Measurements from ENCODE around the gene FAM81A.

The FAM81A gene

GRCh38 chr15:59539799-59540198 lies 101.8 kb downstream of the FAM81A start:
- no peak for DNase-seq

GRCh38 chr15:59540654-59541053 lies 102.7 kb downstream of the FAM81A start:
- no peak for DNase-seq

GRCh38 chr15:59541750-59542149 lies 103.8 kb downstream of the FAM81A start:
- no peak for DNase-seq

GRCh38 chr15:59543721-59544547 lies 105.9 kb downstream of the FAM81A start:
- DNase-seq = no peak

- DNase-seq = no peak
Measured at GRCh38 chr15:59545573-59545972, 107.6 kb downstream of the FAM81A start.

GRCh38 chr15:59548501-59549226 lies 110.7 kb downstream of the FAM81A start:
- DNase-seq = no peak

DNA sequence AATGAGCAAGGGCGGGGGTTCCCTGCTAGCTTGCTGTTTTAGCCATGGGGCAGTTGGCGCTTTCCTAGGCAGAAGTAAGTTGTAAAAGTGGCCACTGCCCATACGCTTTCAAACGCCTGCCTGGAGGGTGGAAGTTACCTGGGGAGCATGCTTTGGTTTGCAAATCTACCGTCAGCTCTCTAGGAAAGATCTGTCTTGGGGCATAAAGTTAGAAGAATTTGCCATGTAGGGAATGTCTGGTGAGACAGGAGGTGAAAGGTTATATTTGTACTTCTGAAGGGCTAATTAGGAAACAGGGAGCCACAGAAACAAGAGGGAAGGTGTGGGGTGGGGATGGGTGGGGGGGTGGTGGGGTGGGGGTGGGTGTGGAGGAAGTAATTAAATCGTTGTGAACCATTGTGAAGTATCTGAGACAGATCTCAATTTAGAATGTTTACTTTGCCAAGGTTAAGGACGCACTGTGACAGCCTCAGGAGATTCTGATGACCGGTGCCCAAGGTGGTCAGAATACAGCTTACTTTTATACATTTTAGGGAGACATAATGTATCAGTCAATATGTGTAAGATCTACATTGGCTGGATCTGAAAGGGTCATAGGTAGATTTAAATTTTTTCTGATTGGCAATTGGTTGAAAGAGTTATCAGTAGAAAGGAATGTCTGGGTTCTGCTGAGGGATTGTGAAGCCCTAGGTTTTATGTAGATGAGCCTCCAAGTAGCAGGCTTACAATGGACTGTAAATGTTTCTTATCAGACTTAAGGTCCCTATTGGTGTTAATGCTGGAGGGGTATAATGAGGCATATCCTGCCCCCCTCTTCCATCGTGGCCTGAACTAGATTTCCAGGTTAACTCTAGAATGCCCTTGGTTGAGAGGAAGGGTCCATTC lies 111.6 kb downstream of the FAM81A start:
- DNase-seq = no peak

DNA sequence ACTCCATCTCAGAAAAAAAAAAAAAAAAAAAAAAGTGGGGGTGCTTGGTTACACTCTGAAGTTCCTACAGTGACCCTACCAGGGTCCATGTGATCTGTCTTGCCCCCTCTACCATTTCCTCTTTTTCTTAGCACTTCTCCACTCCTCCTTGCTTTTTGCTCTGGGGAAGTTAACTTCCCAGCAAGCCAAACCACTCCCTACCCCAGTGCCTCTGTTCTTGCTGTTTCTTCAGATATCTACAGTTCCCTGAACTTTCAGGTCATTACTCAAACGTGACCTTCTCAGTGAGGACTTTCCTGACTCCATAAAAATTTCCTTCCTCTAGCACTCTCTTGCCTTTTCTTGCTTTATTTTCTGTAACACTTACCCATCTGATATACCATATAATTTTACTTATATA lies 112.5 kb downstream of the FAM81A start:
- no peak for DNase-seq

DNA sequence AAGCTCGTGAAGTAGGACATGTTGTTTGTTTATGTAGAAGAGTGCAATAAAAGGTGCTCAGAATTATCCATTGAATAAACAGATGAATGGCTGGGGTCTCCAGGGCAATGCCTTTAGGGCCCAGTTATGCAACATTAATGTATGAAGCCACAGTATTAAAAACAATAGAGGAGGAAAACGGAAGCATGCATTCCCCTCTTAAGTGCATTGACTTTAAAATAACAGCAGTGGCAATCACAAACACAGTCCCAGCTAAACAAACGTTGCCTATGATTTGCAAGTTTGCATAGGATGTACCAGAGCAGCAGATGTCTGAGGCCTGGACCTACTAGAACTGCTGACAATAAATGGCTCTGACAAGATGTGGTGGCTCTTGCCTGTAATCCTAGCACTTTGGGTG lies 113.0 kb downstream of the FAM81A start:
- DNase-seq = no peak

GRCh38 chr15:59553879-59554735 lies 116.1 kb downstream of the FAM81A start:
- no peak for DNase-seq

- no peak for DNase-seq
Measured at GRCh38 chr15:59555696-59556095, 117.7 kb downstream of the FAM81A start.

DNA sequence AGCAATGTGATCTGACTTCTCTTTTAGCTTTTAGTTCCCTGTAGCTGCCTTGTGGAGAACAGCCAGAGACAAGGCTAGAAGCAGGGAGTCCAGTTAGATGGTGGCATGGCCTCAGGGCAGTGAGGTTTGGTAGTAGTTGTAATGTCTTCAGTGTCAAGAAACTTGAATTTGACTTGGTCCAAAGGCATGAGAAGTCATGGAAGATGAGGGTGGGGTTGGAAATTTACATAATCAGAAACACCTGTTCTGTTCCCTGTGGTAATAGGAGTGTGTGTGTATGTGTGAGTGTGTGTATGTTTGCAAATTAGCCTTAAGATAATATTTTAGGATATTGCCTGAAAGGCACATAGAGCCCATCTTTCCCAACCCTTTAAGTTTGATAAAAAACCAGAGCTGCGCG lies 118.4 kb downstream of the FAM81A start:
- no peak for DNase-seq

DNA sequence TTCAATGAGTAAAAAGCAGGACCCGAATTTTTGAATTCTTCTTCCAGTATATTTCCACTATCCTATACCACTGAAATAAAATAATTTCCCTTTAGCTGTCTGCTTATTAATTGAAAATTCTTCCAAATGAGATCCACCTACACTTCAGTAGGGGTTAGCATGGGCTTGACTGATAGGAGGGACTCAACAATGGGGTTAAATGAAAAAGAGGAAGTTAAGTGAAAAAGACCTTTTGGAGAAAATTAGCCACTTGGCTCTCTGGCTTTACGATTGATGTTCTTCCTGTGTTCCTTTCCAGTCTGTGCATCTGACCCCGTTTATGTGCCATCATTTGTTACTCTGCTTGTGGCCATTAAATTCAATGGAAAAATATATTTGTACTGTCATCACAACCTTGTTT lies 119.6 kb downstream of the FAM81A start:
- no peak for DNase-seq

DNA sequence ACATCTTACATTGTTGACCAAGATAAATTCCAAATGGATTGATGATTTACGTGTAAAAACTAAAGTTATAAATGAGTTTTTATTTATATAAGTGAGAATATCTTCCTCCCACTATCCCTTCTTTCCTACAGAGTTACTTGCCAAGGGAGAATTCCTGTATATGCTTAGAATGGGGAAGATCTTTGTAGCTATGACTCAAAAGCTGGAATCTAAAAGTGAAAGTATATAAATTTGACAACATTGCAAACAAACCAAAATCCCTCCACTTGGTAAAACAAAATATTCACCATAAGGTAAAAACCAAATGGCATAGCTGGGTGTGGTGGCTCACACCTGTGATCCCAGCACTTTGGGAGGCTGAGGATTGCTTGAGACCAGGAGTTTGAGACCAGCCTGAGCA lies 120.9 kb downstream of the FAM81A start:
- no peak for DNase-seq

GRCh38 chr15:59561547-59561946 lies 123.6 kb downstream of the FAM81A start:
- no peak for DNase-seq

GRCh38 chr15:59562448-59563186 lies 124.6 kb downstream of the FAM81A start:
- DNase-seq = no peak

- no peak for DNase-seq
Measured at GRCh38 chr15:59565299-59565698, 127.3 kb downstream of the FAM81A start.

GRCh38 chr15:59567324-59567723 lies 129.3 kb downstream of the FAM81A start:
- DNase-seq = no peak

- no peak for DNase-seq
Measured at GRCh38 chr15:59569477-59569876, 131.5 kb downstream of the FAM81A start.

GRCh38 chr15:59570315-59570714 lies 132.3 kb downstream of the FAM81A start:
- DNase-seq = no peak
